PC-9 (cell line): ENCODE measurements around the gene DUS1L. TPM values are rescaled to one million over a fixed set of nuclear protein-coding genes. Genes with fewer than 3 reads are reported as not detected.
A peak's percentile ranks its signal among the peaks of the same experiment; 100 is the strongest.

Source experiments
- BruUV-seq: library from RNA; stranded (reverse); fragments of 400-500 nt; replicated peaks from 2 replicates; lab custom pipeline; 2021; lab: Mats Ljungman, UMichigan
- CTCF ChIA-PET: fragments of 300-600 bp; sonication (Branson Sonifier 250); formaldehyde crosslinking; loops from one replicate; lab custom pipeline; 2022; ENCODE audit warnings: antibody characterized with exemption; lab: Charles Lee
- POLR2A ChIA-PET: fragments of 300-600 bp; sonication (Branson Sonifier 250); formaldehyde crosslinking; loops from one replicate; lab custom pipeline; 2022; ENCODE audit warnings: antibody characterized with exemption; ENCODE audit not compliant: unreplicated experiment; lab: Charles Lee
- DNase-seq, 2 experiments: peaks; one replicate each; pipeline versions ENCODE4 v3.0.0 to v3.0.0-alpha.2; 2015 to 2022; ENCODE audit warnings: mixed read lengths in 1 of 2
- H2AFZ ChIP-seq: fragments of 200-600 bp; sonication (generic); 2 replicates; pipeline ENCODE4 v1.8.1; 2017; ENCODE audit warnings: antibody characterized with exemption
- H3F3A ChIP-seq: fragments of 200-600 bp; sonication (generic); 2 replicates; pipeline ENCODE4 v1.8.1; 2017; ENCODE audit warnings: antibody characterized with exemption, mild to moderate bottlenecking, low read depth; ENCODE audit not compliant: insufficient read depth
- H3K27ac ChIP-seq: fragments of 200-600 bp; sonication (generic); 2 replicates; pipeline ENCODE4 v1.6.1; 2016; ENCODE audit warnings: mixed run types
- H3K27me3 ChIP-seq: fragments of 200-600 bp; sonication (generic); 2 replicates; pipeline ENCODE4 v1.6.1; 2016; ENCODE audit warnings: low read depth, mixed run types; ENCODE audit not compliant: insufficient read depth
- H3K36me3 ChIP-seq: fragments of 200-600 bp; sonication (generic); 2 replicates; pipeline ENCODE4 v1.6.1; 2016; ENCODE audit warnings: low read depth, mixed run types
- H3K4me1 ChIP-seq: fragments of 200-600 bp; sonication (generic); replicated peaks from 2 replicates; pipeline ENCODE4 v1.6.1; 2016; ENCODE audit warnings: mixed run types; ENCODE audit not compliant: insufficient read depth
- H3K4me2 ChIP-seq: fragments of 200-600 bp; sonication (generic); 2 replicates; pipeline ENCODE4 v1.6.1; 2017; ENCODE audit warnings: mixed run types
- H3K4me3 ChIP-seq: fragments of 200-600 bp; sonication (generic); 2 replicates; pipeline ENCODE4 v1.6.1; 2016; ENCODE audit warnings: mixed run types
- H3K79me2 ChIP-seq: fragments of 200-600 bp; sonication (generic); 2 replicates; pipeline ENCODE4 v1.6.1; 2017; ENCODE audit warnings: low read depth, mixed run types
- H3K9me2 ChIP-seq: fragments of 200-600 bp; sonication (generic); 2 replicates; pipeline ENCODE4 v1.8.1; 2017; ENCODE audit warnings: mild to moderate bottlenecking; ENCODE audit not compliant: insufficient read depth
- H3K9me3 ChIP-seq: fragments of 200-600 bp; sonication (generic); 2 replicates; pipeline ENCODE4 v1.8.1; 2016; ENCODE audit warnings: low read depth; ENCODE audit not compliant: insufficient read depth
- H4K20me1 ChIP-seq: fragments of 200-600 bp; sonication (generic); 2 replicates; pipeline ENCODE4 v1.8.1; 2017; ENCODE audit not compliant: insufficient read depth
- CTCF ChIP-seq: fragments of 200-600 bp; sonication (generic); conservative IDR thresholded peaks from 2 replicates; pipeline ENCODE4 v1.6.1; 2017; ENCODE audit warnings: mixed run types, antibody characterized with exemption, mild to moderate bottlenecking, moderate library complexity
- EZH2 ChIP-seq: fragments of 200-600 bp; sonication (generic); IDR thresholded peaks from 2 replicates; pipeline ENCODE4 v1.8.0; 2017; ENCODE audit warnings: antibody characterized with exemption, low read depth
- intact Hi-C: fragments of 100-400 bp; cut with micrococcal nuclease; formaldehyde crosslinking; loops from one replicate; pipeline ENCODE4 v1.10.0; 2022; ENCODE audit not compliant: unreplicated experiment
- total RNA-seq: library from RNA; stranded (reverse); gene quantifications from 2 replicates; pipeline ENCODE4 v1.2.3, GENCODE V29; 2021

DUS1L gene
- total RNA-seq, 1 experiment from 2014 or later = 138 TPM

DNA sequence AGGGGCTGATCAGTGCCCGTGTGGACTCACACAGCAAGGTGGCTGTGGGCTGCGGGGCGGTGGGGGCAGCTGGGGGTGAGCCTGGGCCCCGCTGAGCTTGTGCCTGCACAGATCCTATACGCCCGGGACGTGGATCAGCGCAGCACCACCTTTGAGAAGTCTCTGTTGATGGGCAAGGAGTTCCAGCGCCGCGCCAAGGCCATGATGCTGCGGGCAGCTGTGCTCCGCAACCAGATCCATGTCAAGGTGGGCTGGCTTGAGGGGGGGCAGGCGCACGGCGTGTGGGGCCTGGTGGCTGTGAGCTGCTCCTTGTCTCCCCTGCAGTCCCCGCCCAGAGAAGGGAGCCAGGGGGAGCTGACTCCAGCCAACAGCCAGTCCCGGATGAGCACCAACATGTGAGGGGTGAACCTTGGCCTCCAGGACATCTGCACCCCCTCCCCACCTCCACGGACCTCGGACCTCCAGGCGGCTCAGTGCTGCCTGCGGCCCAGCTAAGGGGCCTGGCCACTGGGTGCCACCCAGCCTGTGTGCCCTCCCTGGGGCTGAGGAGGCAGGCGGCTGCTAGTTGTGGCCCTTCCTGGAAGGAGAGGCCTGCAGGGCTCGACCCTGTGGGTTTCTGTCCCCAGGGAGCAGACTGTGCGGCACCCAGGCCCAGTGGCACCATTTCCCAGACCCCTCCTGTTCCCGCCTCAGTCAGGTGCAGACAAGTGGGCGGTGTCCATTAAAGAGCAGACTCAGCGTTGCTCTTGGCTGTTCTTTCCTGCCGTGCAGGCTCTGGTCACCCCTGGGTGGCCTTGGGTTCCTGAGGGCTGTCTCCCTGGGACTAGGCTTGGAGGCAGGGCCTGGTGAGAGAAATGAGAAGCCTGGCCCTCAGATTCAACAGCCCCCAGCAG, 8.6 kb downstream of the DUS1L start:
- Histone ChIP-seq H3K9me3 (no peaks in the 10 kb centered on the region), H3K4me2 (no peak overlapping the region), H4K20me1 (no peaks in the 10 kb centered on the region), H3K27ac (no peak overlapping the region), H3K4me3 (no peak overlapping the region), H3K79me2 (peaks cover 13% of the 10 kb centered on the region), H3K9me2 (no peaks in the 10 kb centered on the region), H3K4me1 (no peaks in the 10 kb centered on the region), H2AFZ (no peak overlapping the region), H3K27me3 (no peaks in the 10 kb centered on the region), H3F3A (no peaks in the 10 kb centered on the region), H3K36me3 (no peaks in the 10 kb centered on the region)
- BruUV-seq = TSS peak; percentile 20
- POLR2A ChIA-PET = no interaction called here
- TF ChIP-seq CTCF (no peak), EZH2 (no peak)
- intact Hi-C loops = no loop called here
- CTCF ChIA-PET = no interaction called here
- DNase-seq = no peak

GRCh38 chr17:82055965-82056728, 9.5 kb downstream of the DUS1L start:
- no peaks in the 10 kb centered on the region for H3K36me3 ChIP-seq
- no TSS peak for BruUV-seq

More at GRCh38 chr17:82055965-82056728, 9.5 kb downstream of the DUS1L start:
- Histone ChIP-seq H3K9me3 (no peaks in the 10 kb centered on the region), H4K20me1 (no peaks in the 10 kb centered on the region), H3K4me2 (no peak overlapping the region), H3K4me1 (no peaks in the 10 kb centered on the region), H3K4me3 (no peak overlapping the region), H3K27ac (no peak overlapping the region), H3K9me2 (no peaks in the 10 kb centered on the region), H3K79me2 (peaks cover 13% of the 10 kb centered on the region), H3K27me3 (no peaks in the 10 kb centered on the region), H3F3A (no peaks in the 10 kb centered on the region), H2AFZ (no peak overlapping the region)
- TF ChIP-seq EZH2 = no peak
- TF ChIP-seq CTCF = no peak
- POLR2A ChIA-PET = no interaction called here
- DNase-seq = no peak
- CTCF ChIA-PET = no interaction called here
- intact Hi-C loops = no loop called here
